Ovary (tissue), 3 donors: ENCODE data around the gene VSTM2B.

Experiments
- CTCF ChIP-seq, 3 donors: fragments of 450-650 bp in 2 of 3; fragments of 200-600 bp in 1 of 3; IDR thresholded peaks; one replicate each; pipeline versions ENCODE4 v1.5.1 to v1.8.0; 2016 to 2022; ENCODE audit warnings: antibody characterized with exemption in 3 of 3, mild to moderate bottlenecking in 1 of 3
- POLR2A ChIP-seq: fragments of 450-650 bp; IDR thresholded peaks from one replicate; pipeline ENCODE4 v1.6.1; 2017; ENCODE audit warnings: antibody characterized with exemption, mild to moderate bottlenecking, moderate library complexity
- donor health status: DM: no; HTN: no; CAD: no.

GRCh38 chr19:29476528-29476927, 49.3 kb upstream of the VSTM2B start:
- TF ChIP-seq POLR2A (no peak), CTCF (IDR thresholded peaks at IDR 0.05) (no peak)
